ENCODE measurements around the gene NEURL2. TPM values are rescaled to one million over a fixed set of nuclear protein-coding genes. Genes with fewer than 3 reads are reported as not detected.

The NEURL2 gene
- total RNA-seq, 4 donors from 2014 or later = 14.7 to 30.4 (median 18.1) TPM

DNA sequence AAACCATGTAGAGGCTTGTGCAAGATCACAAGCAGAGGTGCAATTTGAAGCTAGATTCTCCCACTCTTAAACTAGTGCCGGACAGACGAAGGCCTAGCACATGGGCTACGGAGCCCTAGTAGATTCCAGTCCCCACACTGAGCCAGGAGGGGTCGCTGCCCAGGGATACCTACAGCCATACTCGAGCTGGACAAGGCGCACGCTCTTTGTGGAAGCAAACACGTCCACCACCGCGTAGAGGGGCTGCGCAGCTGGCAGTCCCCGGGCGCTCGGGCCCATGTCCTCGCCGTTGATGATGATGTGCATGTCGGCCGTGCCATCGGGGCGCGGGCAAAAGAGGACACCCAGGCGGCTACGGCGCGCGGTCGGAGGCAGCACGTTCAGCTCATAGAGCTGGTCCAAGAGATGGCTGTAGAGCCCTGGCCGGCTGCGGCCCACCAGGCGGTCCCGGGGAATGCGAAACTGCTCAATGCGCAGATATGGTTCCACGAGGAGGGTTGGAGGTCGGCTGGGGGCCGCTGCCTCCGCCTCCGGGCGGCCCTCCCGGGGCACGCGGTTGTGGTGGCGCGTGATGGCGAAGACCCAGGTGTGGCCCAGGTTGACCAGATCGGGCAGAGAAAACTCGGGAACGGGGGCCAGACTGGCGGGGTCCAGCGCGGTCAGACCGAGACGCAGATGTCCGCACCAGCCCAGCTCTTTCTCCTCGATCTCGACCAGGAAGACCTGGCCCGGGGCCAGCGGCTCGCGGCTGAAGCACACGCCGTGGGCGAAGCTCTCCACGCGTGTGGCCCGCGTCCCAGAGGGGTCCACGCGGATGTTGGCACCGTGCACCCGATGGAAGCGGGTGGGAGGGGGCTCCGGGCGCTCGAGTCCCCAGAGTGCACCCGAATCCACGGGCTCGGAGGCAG lies 677 bp downstream of the NEURL2 start:
- TF ChIP-seq EP300 (IDR thresholded peaks at IDR 0.05; ENCODE audit: low read depth) (no peak), POLR2A (IDR thresholded peaks at IDR 0.05) (no peak), POLR2AphosphoS5 (IDR thresholded peaks at IDR 0.05) (peak in 2 of 3 donors; percentile 22 to 49)
- TF ChIP-seq, protein P1, sequence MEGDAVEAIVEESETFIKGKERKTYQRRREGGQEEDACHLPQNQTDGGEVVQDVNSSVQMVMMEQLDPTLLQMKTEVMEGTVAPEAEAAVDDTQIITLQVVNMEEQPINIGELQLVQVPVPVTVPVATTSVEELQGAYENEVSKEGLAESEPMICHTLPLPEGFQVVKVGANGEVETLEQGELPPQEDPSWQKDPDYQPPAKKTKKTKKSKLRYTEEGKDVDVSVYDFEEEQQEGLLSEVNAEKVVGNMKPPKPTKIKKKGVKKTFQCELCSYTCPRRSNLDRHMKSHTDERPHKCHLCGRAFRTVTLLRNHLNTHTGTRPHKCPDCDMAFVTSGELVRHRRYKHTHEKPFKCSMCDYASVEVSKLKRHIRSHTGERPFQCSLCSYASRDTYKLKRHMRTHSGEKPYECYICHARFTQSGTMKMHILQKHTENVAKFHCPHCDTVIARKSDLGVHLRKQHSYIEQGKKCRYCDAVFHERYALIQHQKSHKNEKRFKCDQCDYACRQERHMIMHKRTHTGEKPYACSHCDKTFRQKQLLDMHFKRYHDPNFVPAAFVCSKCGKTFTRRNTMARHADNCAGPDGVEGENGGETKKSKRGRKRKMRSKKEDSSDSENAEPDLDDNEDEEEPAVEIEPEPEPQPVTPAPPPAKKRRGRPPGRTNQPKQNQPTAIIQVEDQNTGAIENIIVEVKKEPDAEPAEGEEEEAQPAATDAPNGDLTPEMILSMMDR (IDR thresholded peaks at IDR 0.05) = peak; percentile 57 to 74 (median 61)
- 5% methylated on average over 45 of the region's 79 CpGs; no CpG with 5 or more reads in 1 of the 2 donors for WGBS, 2 donors (ENCODE audit: low coverage in 1 of 2)
- no peaks in the 10 kb centered on the region for H3K9me3 ChIP-seq
- peaks cover 15 to 41% (median 32%) of the 10 kb centered on the region in 4 donors for H3K4me1 ChIP-seq
- intact Hi-C loops (cut with DNase I; ENCODE audit: low total_unique reads) (loop anchor here (1.0 to 10.0 kb wide), 2 partner anchors 81 to 96 kb away; partner anchors contain the start of genes DNTTIP1 and WFDC3), in situ Hi-C loops (cut with MboI; ENCODE audit: low pct_ligation_motif_present in 1 of 4, low pct_unique_long_range_greater_than_20kb in 1 of 4, low sequenced_read_pairs in 3 of 4) (no loop called here)
- H3K36me3 ChIP-seq = peaks cover 0 to 12% (median 2%) of the 10 kb centered on the region in 4 donors
- peak overlapping the region; percentile 87 to 90 (median 88) for H3K27ac ChIP-seq
- H3K27me3 ChIP-seq = no peaks in the 10 kb centered on the region
- H3K4me3 ChIP-seq = peak overlapping the region; percentile 70 to 84 (median 76)
- DNase-seq = peak; percentile 85

GRCh38 chr20:45888681-45889080 lies 2.3 kb downstream of the NEURL2 start:
- 90% methylated on average over 3 of the region's 3 CpGs; no CpG with 5 or more reads in 1 of the 2 donors for WGBS, 2 donors (ENCODE audit: low coverage in 1 of 2)
- Histone ChIP-seq H3K36me3 (peaks cover 0 to 1% (median 0%) of the 10 kb centered on the region in 4 donors), H3K27ac (no peak overlapping the region), H3K4me3 (no peak overlapping the region), H3K9me3 (no peaks in the 10 kb centered on the region), H3K27me3 (no peaks in the 10 kb centered on the region), H3K4me1 (peaks cover 15 to 47% (median 35%) of the 10 kb centered on the region in 4 donors)
- no peak for DNase-seq
- in situ Hi-C loops (cut with MboI; ENCODE audit: low pct_ligation_motif_present in 1 of 4, low pct_unique_long_range_greater_than_20kb in 1 of 4, low sequenced_read_pairs in 3 of 4) (no loop called here), intact Hi-C loops (cut with DNase I; ENCODE audit: low total_unique reads) (no loop called here)
- no peak for TF ChIP-seq EP300 (IDR thresholded peaks at IDR 0.05; ENCODE audit: low read depth)

GRCh38 chr20:45887346-45887715 lies 3.7 kb downstream of the NEURL2 start, which contains the start of gene SPATA25:
Gene SPATA25, minus strand, starts transcription at chr20:45887622. Its CDS starts 32 bp downstream, at chr20:45887590.
- H3K36me3 ChIP-seq = peaks cover 0 to 7% (median 3%) of the 10 kb centered on the region in 4 donors
- in situ Hi-C loops (cut with MboI; ENCODE audit: low pct_ligation_motif_present in 1 of 4, low pct_unique_long_range_greater_than_20kb in 1 of 4, low sequenced_read_pairs in 3 of 4) = no loop called here
- no peak within 1 kb of the TSS for H3K4me3 ChIP-seq
- H3K27me3 ChIP-seq = no peaks in the 10 kb centered on the region
- H3K4me1 ChIP-seq = peaks cover 6 to 35% (median 22%) of the 10 kb centered on the region in 4 donors
- intact Hi-C loops (cut with DNase I; ENCODE audit: low total_unique reads) = no loop called here
- no peaks in the 10 kb centered on the region for H3K9me3 ChIP-seq
- 92% methylated on average over 8 of the region's 8 CpGs; no CpG with 5 or more reads in 1 of the 2 donors for WGBS, 2 donors (ENCODE audit: low coverage in 1 of 2)
- no peak within 1 kb of the TSS for H3K27ac ChIP-seq
- TF ChIP-seq POLR2A (IDR thresholded peaks at IDR 0.05) (no peak), EP300 (IDR thresholded peaks at IDR 0.05; ENCODE audit: low read depth) (no peak), POLR2AphosphoS5 (IDR thresholded peaks at IDR 0.05) (no peak)
- TF ChIP-seq, protein P1 (IDR thresholded peaks at IDR 0.05) = no peak
- no peak for DNase-seq

DNA sequence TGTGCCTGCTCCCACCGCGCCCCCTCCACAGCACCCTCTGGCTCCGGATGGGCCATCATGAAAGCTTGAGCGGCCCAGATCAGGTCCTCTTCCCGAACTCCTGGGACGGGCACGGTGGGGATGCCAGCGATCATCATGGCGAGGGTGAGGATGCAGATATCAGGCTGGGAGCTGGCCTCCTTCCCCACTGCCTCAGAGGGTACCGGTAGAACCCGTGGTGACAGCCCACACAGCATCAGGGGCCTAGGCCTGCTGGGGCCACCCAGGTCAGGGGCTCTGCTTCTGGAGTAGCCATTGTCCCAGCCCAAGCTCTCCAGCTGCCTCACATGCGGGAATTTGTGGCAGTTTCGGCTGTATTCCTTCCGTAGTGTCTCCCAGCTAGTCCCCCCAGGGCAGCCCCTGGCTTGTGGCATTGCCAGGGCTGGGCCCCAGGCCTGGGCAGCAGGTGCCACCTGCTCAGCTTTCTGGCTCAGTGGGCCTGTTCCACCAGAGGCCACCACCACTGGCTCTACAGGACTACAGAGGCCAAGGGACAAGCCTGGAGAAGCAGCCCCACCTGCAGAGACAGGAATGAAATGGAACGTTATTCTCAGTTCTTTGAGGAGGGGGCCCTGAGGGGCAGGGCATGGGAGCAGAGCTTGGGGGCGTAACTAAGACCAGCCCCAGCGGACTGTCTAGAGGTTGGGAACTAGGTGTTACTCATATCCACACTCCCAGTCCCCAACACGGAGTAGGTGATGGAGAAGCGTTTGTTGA lies 4.2 kb downstream of the NEURL2 start:
- no peak overlapping the region for H3K27ac ChIP-seq
- in situ Hi-C loops (cut with MboI; ENCODE audit: low pct_ligation_motif_present in 1 of 4, low pct_unique_long_range_greater_than_20kb in 1 of 4, low sequenced_read_pairs in 3 of 4) = no loop called here
- peaks cover 0 to 7% (median 3%) of the 10 kb centered on the region in 4 donors for H3K36me3 ChIP-seq
- WGBS, 2 donors (ENCODE audit: low coverage in 1 of 2) = 94 to 100% methylated on average over 3 to 19 of the region's 19 CpGs
- no peak for TF ChIP-seq POLR2AphosphoS5 (IDR thresholded peaks at IDR 0.05)
- TF ChIP-seq, protein P1 (IDR thresholded peaks at IDR 0.05) = no peak
- no peak for TF ChIP-seq POLR2A (IDR thresholded peaks at IDR 0.05)
- TF ChIP-seq EP300 (IDR thresholded peaks at IDR 0.05; ENCODE audit: low read depth) = no peak
- no peak for DNase-seq
- H3K27me3 ChIP-seq = no peaks in the 10 kb centered on the region
- H3K4me3 ChIP-seq = no peak overlapping the region
- H3K9me3 ChIP-seq = no peaks in the 10 kb centered on the region
- H3K4me1 ChIP-seq = peaks cover 5 to 35% (median 18%) of the 10 kb centered on the region in 4 donors
- intact Hi-C loops (cut with DNase I; ENCODE audit: low total_unique reads) = no loop called here
